K562 (cell line): ENCODE results near the gene RNF167. TPM values are rescaled to one million over a fixed set of nuclear protein-coding genes. Genes with fewer than 3 reads are reported as not detected.

ENCODE experiments used
- ATF3 ChIP-seq, 2 experiments: fragments of 450-650 bp in 1 of 2; sonication (generic) in 1 of 2; formaldehyde crosslinking in 1 of 2; IDR thresholded peaks in 1 of 2; conservative IDR thresholded peaks in 1 of 2; 2 replicates each; pipeline versions ENCODE4 v1.6.1 to v1.8.1; 2016 to 2023; ENCODE audit warnings: mild to moderate bottlenecking in 2 of 2, moderate library complexity in 2 of 2, inconsistent platforms in 1 of 2, missing genetic modification reagents in 1 of 2
- FOXP4 ChIP-seq: sonication (generic); formaldehyde crosslinking; IDR thresholded peaks from 2 replicates; pipeline ENCODE4 v1.8.0; 2022; ENCODE audit warnings: mild to moderate bottlenecking, missing genetic modification reagents, borderline replicate concordance
- HBP1 ChIP-seq: fragments of 450-650 bp; formaldehyde crosslinking; IDR thresholded peaks from 2 replicates; pipeline ENCODE4 v1.4.0; 2022; ENCODE audit warnings: missing genetic modification characterization
- HMGXB4 ChIP-seq: sonication (generic); formaldehyde crosslinking; IDR thresholded peaks from 2 replicates; pipeline ENCODE4 v1.8.1; 2023; ENCODE audit warnings: mild to moderate bottlenecking, missing genetic modification reagents
- JUND ChIP-seq, 2 experiments: IDR thresholded peaks; 2 replicates in 1 of 2; 3 replicates in 1 of 2; pipeline ENCODE4 v1.6.1; 2011; ENCODE audit warnings: borderline replicate concordance in 2 of 2, low read depth in 2 of 2, low read length in 2 of 2, improper control_type of control experiment in 1 of 2, missing biosample characterization in 1 of 2, missing genetic modification characterization in 1 of 2, missing genetic modification reagents in 1 of 2
- NELFE ChIP-seq: IDR thresholded peaks from 2 replicates; pipeline ENCODE4 v1.6.1; 2011; ENCODE audit warnings: mild to moderate bottlenecking; ENCODE audit not compliant: insufficient read depth, insufficient read length
- NFATC3 ChIP-seq: fragments of 450-650 bp; IDR thresholded peaks from 2 replicates; pipeline ENCODE4 v1.6.1; 2017; ENCODE audit warnings: mild to moderate bottlenecking
- SIX5 ChIP-seq, 2 experiments: IDR thresholded peaks; 2 replicates each; pipeline ENCODE4 v1.6.1; 2011; ENCODE audit warnings: low read length in 2 of 2, borderline replicate concordance in 1 of 2, low read depth in 1 of 2, mild to moderate bottlenecking in 1 of 2, moderate library complexity in 1 of 2; ENCODE audit not compliant: insufficient read depth in 1 of 2
- VEZF1 ChIP-seq: fragments of 200-800 bp; sonication (Bioruptor generic); IDR thresholded peaks from 2 replicates; pipeline ENCODE4 v1.6.1; 2017; ENCODE audit warnings: missing genetic modification characterization, missing compliant biosample characterization
- ZNF764 ChIP-seq: fragments of 250-450 bp; sonication (Bioruptor Pico); IDR thresholded peaks from 2 replicates; pipeline ENCODE4 v1.4.0; 2020; ENCODE audit warnings: low read depth, mild to moderate bottlenecking, moderate library complexity
- ZNF778 ChIP-seq: fragments of 450-650 bp; formaldehyde crosslinking; IDR thresholded peaks from 2 replicates; pipeline ENCODE4 v1.4.0; 2020; ENCODE audit warnings: mild to moderate bottlenecking, moderate library complexity
- polyA plus RNA-seq, 8 experiments: library from polyadenylated mRNA; depleted of rRNA in 4 of 8; stranded (reverse) in 5 of 8; unstranded in 3 of 8; fragments of >200 nt; fragmentation: Nextera tagmentation in 2 of 8; fragmentation: Illumina TruSeq in 1 of 8; extraction: Ambion mirVana in 2 of 8; extraction: Trizol in 1 of 8; gene quantifications; 2 replicates each; pipeline versions ENCODE4 v1.2.1 to v1.2.3, GENCODE V29; 2011 to 2014; ENCODE audit warnings: inconsistent platforms in 1 of 8, missing spikeins in 1 of 8
- total RNA-seq, 7 experiments: library from RNA; depleted of rRNA in 6 of 7; stranded (reverse); fragments of >200 nt in 6 of 7; fragmentation: Illumina TruSeq in 2 of 7; extraction: Trizol in 2 of 7; gene quantifications; 2 replicates each; pipeline versions ENCODE4 v1.2.1 to v1.2.3, GENCODE V29; 2011 to 2021; ENCODE audit warnings: low replicate concordance in 1 of 7

The RNF167 gene
- total and polyA plus RNA-seq, 9 of the 15 experiments (the other 6 are each of a cell fraction or from before 2014, with no cell fraction given): 16.5 to 143 (median 45.5) TPM

- no peak for TF ChIP-seq FOXP4 (CRISPR knock-in tag)
- no peak for TF ChIP-seq ZNF778
- no peak for TF ChIP-seq HMGXB4
- peak; percentile 77 for TF ChIP-seq VEZF1 (CRISPR knock-in tag)
- peak; percentile 98 for TF ChIP-seq JUND (IDR thresholded peaks at IDR 0.05; ENCODE audit: borderline replicate concordance, low read depth, low read length)
- peak; percentile 97 for TF ChIP-seq JUND (tag; IDR thresholded peaks at IDR 0.05; ENCODE audit: borderline replicate concordance, low read depth, low read length)
- TF ChIP-seq SIX5 (IDR thresholded peaks at IDR 0.05; ENCODE audit: borderline replicate concordance in 1 of 2, insufficient read depth in 1 of 2, low read depth in 1 of 2, low read length in 2 of 2): no peak
- TF ChIP-seq NELFE: no peak
- no peak for TF ChIP-seq NFATC3
- no peak; the same call in 1 of the 2 replicates for TF ChIP-seq HBP1 (CRISPR knock-in tag)
- TF ChIP-seq ZNF764 (CRISPR knock-in tag): no peak
- TF ChIP-seq ATF3 (IDR thresholded peaks at IDR 0.05): peak; percentile 96
- TF ChIP-seq ATF3 (CRISPR knock-in tag; conservative IDR thresholded peaks at IDR 0.05): 0 out of 2 replicates have a peak, but pooled peaks have one; percentile 62
These were observed 5.3 kb downstream of the RNF167 start (continued) for GRCh38 chr17:4945176-4945943.
